GM19395 (cell line): ENCODE measurements around the gene GLB1L.
"Not testable (repeated sequence)": the region's sequence is repeated elsewhere in the genome, so short reads cannot be mapped to it uniquely, and the experiment has no call there.

Experiments
- ATAC-seq: cut with Tn5 transposase; IDR thresholded peaks from one replicate; pipeline ENCODE4 v1.9.1; 2021; ENCODE audit warnings: mild to moderate bottlenecking, moderate library complexity; ENCODE audit not compliant: unreplicated experiment

Gene GLB1L

GRCh38 chr2:219245148-219245898 lies at the start of gene GLB1L, which contains the start of gene STK16:
GLB1L (minus strand) TSS chr2:219245444; CDS start chr2:219243573, 1,871 bp downstream.
STK16 (plus strand) TSS chr2:219245479; CDS start chr2:219246000, 521 bp downstream.
- peak; percentile 69 for ATAC-seq

DNA sequence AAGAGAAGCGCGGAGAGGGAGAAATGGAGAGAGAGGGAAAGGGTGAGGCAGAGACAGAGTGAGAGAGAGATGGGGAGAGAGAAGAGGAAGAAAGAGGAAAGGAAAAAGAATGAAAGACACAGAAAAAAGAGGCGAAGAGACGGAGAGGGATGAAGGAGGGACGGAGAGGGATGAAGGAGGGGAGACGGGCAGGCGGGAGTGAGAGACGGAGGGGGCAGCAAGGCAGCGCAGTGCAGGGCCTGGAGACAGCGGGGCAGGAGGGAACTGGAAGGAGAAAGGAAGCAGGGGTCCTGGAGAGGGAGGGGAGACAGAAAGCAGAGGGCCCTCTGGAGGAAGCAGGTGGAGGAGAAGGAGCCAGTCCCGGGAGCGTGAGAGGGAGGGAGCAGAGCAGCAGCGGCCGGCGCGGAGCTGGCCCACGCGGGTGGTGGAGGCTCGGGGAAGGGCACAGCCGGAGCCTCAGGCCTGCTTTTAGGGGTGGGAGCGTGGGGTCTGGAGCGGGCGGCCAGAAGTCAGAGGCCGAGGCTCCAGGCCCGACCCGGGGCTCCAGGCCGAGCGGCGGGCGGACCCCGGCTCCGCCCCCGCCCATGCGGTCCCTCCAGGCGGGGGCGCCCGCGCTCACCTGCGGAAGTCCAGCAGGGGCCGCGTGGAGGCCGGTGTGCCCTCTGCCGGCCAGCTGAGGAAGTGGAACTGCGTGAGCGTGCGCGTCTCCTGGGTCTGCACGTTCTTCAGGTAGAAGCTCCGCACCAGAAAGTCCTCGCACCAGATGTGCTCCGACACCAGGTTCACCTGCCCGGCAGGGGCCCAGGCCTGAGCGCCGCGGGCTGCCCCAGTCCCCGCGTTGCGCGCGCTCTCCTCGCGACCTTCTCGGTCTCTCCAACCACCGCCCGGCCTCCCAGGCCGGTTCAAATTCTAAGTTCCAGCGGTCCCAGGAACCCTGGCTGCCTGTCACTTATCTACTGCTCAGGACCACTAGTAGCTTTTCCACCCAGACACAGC lies 49.4 kb upstream of the GLB1L start:
- peak; percentile 89 for ATAC-seq

- no peak for ATAC-seq
Measured at GRCh38 chr2:219293736-219294231, 48.5 kb upstream of the GLB1L start.

GRCh38 chr2:219292616-219293015 lies 47.4 kb upstream of the GLB1L start:
- no peak for ATAC-seq

- ATAC-seq = no peak
Measured at GRCh38 chr2:219291910-219292490, 46.8 kb upstream of the GLB1L start.

- ATAC-seq = no peak
Measured at GRCh38 chr2:219291394-219291793, 46.1 kb upstream of the GLB1L start.

DNA sequence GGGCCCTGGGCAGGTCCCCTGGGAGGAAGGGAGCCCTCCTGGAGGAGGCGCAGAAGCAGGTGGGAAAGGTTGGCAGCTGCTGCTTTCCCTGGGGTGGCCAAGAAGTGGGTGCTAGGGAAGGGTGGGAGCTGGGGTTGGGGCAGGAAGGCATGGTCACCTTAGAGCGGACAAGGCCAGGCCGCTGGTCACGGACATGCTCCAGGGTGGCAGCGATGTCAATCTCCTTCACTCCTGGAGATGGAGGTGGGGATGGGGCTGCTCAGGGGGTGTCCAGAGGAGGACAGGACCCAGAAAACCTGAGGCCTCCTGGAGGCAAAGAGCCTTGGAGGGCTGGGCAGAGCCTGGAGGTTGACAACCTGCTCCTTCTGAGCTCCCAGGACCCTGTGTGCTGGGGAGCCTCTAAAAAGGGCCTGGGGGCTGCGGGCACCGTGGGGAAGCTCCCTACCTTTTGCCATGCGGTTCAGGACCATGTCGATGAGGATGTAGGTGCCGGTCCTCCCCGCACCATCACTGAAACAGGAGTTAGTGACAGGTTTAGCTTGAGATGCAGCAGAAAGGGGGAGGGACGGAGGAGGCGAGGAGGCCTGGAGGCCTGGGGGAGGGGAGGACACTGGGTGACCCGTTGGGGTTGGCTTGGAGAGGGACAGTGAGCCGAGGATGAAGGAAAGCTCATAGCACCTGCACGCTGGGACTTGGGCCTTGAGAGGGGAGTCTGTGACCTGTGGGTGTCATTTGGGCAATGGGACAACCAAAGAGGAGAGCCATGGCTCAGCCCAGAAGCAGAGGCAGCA lies 45.3 kb upstream of the GLB1L start:
- no peak for ATAC-seq

DNA sequence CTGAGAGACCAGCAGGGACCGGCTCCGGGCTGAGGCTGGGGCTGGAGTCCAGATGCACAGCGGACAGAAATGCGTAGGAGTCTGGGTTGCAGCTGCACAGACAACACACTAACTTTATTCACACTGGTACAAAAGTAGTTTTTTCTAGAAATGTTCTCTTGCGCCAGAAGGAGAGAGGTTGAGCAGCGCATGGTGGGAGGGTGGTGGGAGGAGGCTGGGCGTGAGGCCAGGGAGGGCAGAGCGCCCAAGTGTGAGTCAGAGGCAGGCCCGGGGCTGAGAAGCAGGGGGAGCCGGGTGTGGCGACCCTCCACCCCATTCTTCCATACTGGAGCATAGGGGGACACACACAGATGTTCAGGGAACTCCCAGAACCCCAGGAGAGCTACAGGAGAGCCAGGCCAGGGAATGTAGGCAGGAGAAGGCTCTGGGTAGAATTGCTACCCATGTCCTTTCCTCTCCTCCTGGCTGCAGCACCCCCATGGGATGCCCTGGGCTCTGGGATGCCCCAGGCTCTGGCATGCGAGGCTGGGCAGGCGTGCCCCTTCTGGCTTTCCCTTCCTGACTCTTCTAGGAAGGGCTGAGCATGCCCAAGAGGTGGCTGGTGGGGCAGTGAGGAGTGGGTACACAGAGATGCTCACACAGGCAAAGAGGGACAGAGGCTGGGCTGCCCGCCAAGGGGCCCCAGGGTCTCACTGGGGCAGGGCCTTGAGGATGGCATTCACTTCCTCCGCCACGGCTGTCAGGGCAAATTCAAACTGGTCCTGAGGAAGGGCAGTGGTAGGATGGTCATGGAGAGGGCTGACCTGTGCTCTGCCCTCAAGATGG lies 44.5 kb upstream of the GLB1L start:
- ATAC-seq = no peak

- no peak for ATAC-seq
Measured at GRCh38 chr2:219289195-219289536, 43.9 kb upstream of the GLB1L start.

- ATAC-seq = no peak
Measured at GRCh38 chr2:219287580-219288265, 42.5 kb upstream of the GLB1L start.

GRCh38 chr2:219287116-219287440 lies 41.8 kb upstream of the GLB1L start:
- not testable (repeated sequence) for ATAC-seq

GRCh38 chr2:219286436-219287115 lies 41.3 kb upstream of the GLB1L start:
- ATAC-seq = no peak

- ATAC-seq = no peak
Measured at GRCh38 chr2:219285894-219286425, 40.7 kb upstream of the GLB1L start.

DNA sequence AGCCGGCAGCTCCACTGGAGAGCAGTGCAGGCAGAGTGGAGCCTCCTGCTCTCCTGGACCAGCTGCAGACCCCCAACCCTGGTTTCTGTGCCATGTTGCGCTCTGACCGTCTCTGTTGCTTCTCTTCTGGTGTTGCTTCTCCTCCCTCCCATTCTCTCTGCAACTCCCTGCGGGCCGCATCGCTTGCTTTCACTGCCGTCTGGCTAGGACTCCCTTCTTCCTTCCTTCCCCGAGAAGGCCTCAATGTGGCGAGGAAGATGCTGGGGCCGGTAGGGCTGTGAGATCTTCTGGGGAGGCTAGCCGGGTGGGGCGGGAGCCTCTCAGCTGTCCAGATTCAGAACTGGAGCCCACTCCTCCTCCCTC lies 40.1 kb upstream of the GLB1L start:
- no peak for ATAC-seq

- no peak for ATAC-seq
Measured at GRCh38 chr2:219284501-219285372, 39.5 kb upstream of the GLB1L start.

DNA sequence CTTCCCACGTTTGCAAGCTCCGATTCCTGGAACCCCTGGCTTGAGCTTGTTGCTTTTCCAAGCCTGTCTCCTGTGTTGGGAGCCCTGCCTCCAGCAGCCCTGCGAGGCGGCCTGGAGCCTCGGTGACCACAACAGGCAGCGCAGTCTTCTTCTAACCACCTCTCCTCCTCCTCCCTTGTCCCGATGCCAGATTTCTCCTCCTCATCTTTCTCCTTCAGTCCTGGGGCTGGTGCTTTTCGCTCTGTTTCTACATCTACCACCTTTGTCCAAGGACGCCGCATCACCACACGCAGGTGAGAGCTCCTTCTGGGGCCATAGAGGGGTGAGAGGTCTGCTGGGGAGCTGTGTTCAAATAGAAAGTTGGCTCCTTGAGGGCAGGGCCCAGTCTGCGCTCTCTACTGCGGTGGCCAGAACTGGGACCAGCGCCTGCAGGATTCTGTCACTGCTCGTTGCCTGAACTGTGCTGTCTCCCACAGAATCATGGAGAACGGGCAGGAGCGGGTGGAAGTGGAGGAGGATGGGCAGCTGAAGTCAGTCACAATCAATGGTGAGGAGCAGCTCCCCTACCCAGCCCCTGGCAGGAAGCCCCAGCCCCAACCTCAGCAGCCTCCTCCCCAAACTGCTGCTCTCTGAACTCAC lies 37.8 kb upstream of the GLB1L start:
- ATAC-seq = no peak

GRCh38 chr2:219282375-219282774 lies 37.1 kb upstream of the GLB1L start:
- ATAC-seq = no peak
